Fibroblast of lung (primary cell): ENCODE data around the gene NCR2.

Source experiments
- EZH2 ChIP-seq: IDR thresholded peaks from 2 replicates; pipeline ENCODE4 v1.5.1; 2012; ENCODE audit warnings: low read length, control low read depth, mild to moderate bottlenecking; ENCODE audit errors: missing control alignments
- TF ChIP-seq, protein P1 (sequence below), 2 donors: IDR thresholded peaks in 1 of 2; conservative IDR thresholded peaks in 1 of 2; 1 replicate in 1 of 2; 2 replicates in 1 of 2; pipeline ENCODE4 v1.5.1; 2011 to 2012; ENCODE audit warnings: low read length in 2 of 2, control low read depth in 1 of 2, inconsistent platforms in 1 of 2, low read depth in 1 of 2, mild to moderate bottlenecking in 1 of 2

- TF ChIP-seq, protein P1, sequence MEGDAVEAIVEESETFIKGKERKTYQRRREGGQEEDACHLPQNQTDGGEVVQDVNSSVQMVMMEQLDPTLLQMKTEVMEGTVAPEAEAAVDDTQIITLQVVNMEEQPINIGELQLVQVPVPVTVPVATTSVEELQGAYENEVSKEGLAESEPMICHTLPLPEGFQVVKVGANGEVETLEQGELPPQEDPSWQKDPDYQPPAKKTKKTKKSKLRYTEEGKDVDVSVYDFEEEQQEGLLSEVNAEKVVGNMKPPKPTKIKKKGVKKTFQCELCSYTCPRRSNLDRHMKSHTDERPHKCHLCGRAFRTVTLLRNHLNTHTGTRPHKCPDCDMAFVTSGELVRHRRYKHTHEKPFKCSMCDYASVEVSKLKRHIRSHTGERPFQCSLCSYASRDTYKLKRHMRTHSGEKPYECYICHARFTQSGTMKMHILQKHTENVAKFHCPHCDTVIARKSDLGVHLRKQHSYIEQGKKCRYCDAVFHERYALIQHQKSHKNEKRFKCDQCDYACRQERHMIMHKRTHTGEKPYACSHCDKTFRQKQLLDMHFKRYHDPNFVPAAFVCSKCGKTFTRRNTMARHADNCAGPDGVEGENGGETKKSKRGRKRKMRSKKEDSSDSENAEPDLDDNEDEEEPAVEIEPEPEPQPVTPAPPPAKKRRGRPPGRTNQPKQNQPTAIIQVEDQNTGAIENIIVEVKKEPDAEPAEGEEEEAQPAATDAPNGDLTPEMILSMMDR (conservative IDR thresholded peaks at IDR 0.05 in 1 of 2, IDR thresholded peaks at IDR 0.05 in 1 of 2; ENCODE audit: low read depth in 1 of 2, low read length in 2 of 2): no peak
- no peak for TF ChIP-seq EZH2
These were observed 8.3 kb downstream of the NCR2 start for GRCh38 chr6:41343641-41344187.
